AG04449 (cell line): ENCODE measurements around the gene CD52.

Experiments
- CTCF ChIA-PET: fragments of 350-600 bp; formaldehyde crosslinking; extraction: SDS; loops from one replicate; lab custom pipeline; 2021; ENCODE audit warnings: antibody characterized with exemption; lab: Yijun Ruan, JAX
- POLR2A ChIA-PET: fragments of 400-600, 350-600 bp; formaldehyde crosslinking; extraction: SDS; loops from one replicate; lab custom pipeline; 2020; ENCODE audit warnings: antibody characterized with exemption, inconsistent platforms; lab: Yijun Ruan, JAX
- DNase-seq: peaks from one replicate; pipeline ENCODE4 v3.0.0-alpha.2; 2010; ENCODE audit warnings: low read depth, low spot score
- H3K4me3 ChIP-seq: 2 replicates; pipeline ENCODE4 v1.5.1; 2011; ENCODE audit warnings: low read depth, mild to moderate bottlenecking, control low read depth, low read length
- CTCF ChIP-seq: IDR thresholded peaks from one replicate; pipeline ENCODE4 v1.5.1; 2011; ENCODE audit warnings: mild to moderate bottlenecking, moderate library complexity, low read length, control low read depth, inconsistent platforms; ENCODE audit not compliant: insufficient read depth; ENCODE audit errors: missing control alignments

CD52 gene

GRCh38 chr1:26296340-26297056, 21.3 kb upstream of the CD52 start:
- POLR2A ChIA-PET, result no interaction called here
- no peak for TF ChIP-seq CTCF
- DNase-seq, result no peak
- CTCF ChIA-PET, result interaction anchor here (1.2 to 6.6 kb wide), 5 partner anchors 11 to 68 kb away, joined by 4 to 36 read pairs (median 6); partner anchors contain the start of gene SH3BGRL3
- no peak overlapping the region for H3K4me3 ChIP-seq

- ChIA-PET CTCF (interaction anchor here (1.2 to 6.6 kb wide), 6 partner anchors 8 to 67 kb away, joined by 4 to 36 read pairs (median 4); partner anchors contain the start of gene SH3BGRL3), POLR2A (no interaction called here)
- TF ChIP-seq CTCF, result no peak
- H3K4me3 ChIP-seq, result no peak overlapping the region
- no peak for DNase-seq
Observed at GRCh38 chr1:26297057-26297790, 20.5 kb upstream of the CD52 start.

DNA sequence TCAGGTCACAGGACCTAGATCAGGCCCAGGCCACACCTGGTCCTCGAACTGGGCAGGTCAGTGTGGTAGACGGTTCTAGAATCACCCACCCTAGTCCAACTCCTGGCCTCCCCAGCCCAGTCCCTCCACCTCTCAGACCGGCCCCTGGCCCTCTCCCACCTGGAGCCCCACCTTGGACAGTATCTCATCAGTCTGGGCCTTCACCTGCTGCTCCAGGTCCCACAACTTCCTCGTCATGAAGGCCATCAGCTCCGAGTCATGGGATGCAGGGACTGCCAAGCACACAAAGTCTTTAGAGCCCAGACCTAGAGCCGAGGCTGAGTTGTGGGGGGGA, 20.0 kb upstream of the CD52 start:
- H3K4me3 ChIP-seq, result no peak overlapping the region
- no peak for TF ChIP-seq CTCF
- POLR2A ChIA-PET, result no interaction called here
- no peak for DNase-seq
- CTCF ChIA-PET, result interaction anchor here (1.2 to 6.6 kb wide), 6 partner anchors 9 to 67 kb away, joined by 4 to 36 read pairs (median 4); partner anchors contain the start of gene SH3BGRL3

DNA sequence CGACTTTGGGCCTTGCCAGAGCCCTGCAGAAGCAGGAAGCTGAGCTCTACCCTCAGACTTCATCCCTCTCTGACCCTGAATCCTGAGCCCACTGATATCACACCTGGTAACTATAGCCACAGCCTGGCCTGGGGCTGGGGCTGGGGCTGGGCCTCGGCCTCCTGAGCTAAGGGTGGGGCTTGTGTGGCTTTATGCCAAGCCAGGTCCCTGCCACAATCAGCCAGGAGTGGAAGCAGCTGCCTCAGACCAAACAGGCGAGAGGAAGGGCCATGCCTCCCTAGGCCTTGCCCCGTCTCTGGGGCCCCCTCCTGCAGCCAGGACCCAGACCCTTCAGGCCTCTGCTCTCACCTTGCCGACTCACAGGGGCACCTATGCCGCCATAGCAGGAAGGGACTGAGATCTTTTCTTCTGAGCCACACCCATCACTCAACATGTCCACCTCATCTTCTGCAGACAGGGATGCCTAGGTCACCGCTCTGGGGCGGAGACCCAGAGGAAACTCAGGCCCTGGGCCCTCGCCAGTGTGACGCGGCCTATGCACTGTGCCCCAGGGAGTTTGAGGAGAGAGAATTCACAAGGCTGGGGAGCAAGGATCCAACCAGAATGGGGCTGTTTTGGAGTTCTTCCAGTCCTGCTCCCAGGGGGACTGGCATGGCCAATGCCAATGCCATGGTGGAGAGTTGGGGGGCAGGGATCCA, 17.0 kb upstream of the CD52 start:
- CTCF ChIA-PET, result interaction anchor here (1.1 to 14.7 kb wide), 3 partner anchors 11 to 20 kb away, joined by 3 to 139 read pairs (median 36); partner anchors contain the start of gene CD52
- POLR2A ChIA-PET, result no interaction called here
- no peak for TF ChIP-seq CTCF
- no peak overlapping the region for H3K4me3 ChIP-seq
- DNase-seq, result no peak

GRCh38 chr1:26302733-26303405, 14.9 kb upstream of the CD52 start:
- CTCF ChIA-PET, result interaction anchor here (1.5 to 14.7 kb wide), 2 partner anchors 18 kb away, joined by 6 to 139 read pairs; partner anchors contain the start of gene CD52
- no peak for DNase-seq
- POLR2A ChIA-PET, result interaction anchor here (0.6 to 0.7 kb wide), 2 partner anchors 10 to 19 kb away, joined by 3 to 4 read pairs; no protein-coding TSS in a partner anchor
- H3K4me3 ChIP-seq, result no peak overlapping the region
- no peak for TF ChIP-seq CTCF
